Neural progenitor cell (in vitro differentiated cells): ENCODE measurements around the gene SOX5. TPM values are rescaled to one million over a fixed set of nuclear protein-coding genes. Genes with fewer than 3 reads are reported as not detected.
A peak's percentile ranks its signal among the peaks of the same experiment; 100 is the strongest.

ENCODE experiments used
- DNase-seq: peaks from one replicate; pipeline ENCODE4 v3.0.0-alpha.2; 2016; ENCODE audit warnings: low spot score
- H2AFZ ChIP-seq: fragments of 200-600 bp; sonication (generic); replicated peaks from 2 replicates; pipeline ENCODE4 v1.6.1; 2016; ENCODE audit warnings: antibody characterized with exemption
- H3F3A ChIP-seq: fragments of 200-600 bp; sonication (generic); 2 replicates; pipeline ENCODE4 v1.6.1; 2016; ENCODE audit warnings: antibody characterized with exemption, low read depth
- H3K27ac ChIP-seq: fragments of 200-600 bp; sonication (generic); 2 replicates; pipeline ENCODE4 v1.5.1; 2016; ENCODE audit warnings: mild to moderate bottlenecking
- H3K27me3 ChIP-seq: fragments of 200-600 bp; sonication (generic); 2 replicates; pipeline ENCODE4 v1.6.1; 2016; ENCODE audit warnings: mild to moderate bottlenecking, moderate library complexity
- H3K36me3 ChIP-seq: fragments of 200-600 bp; sonication (generic); 2 replicates; pipeline ENCODE4 v1.5.1; 2016
- H3K4me1 ChIP-seq: fragments of 200-600 bp; sonication (generic); 2 replicates; pipeline ENCODE4 v1.6.1; 2016; ENCODE audit warnings: mixed run types
- H3K4me2 ChIP-seq: fragments of 200-600 bp; sonication (generic); 2 replicates; pipeline ENCODE4 v1.6.1; 2016
- H3K4me3 ChIP-seq: fragments of 200-600 bp; sonication (generic); 2 replicates; pipeline ENCODE4 v1.5.1; 2016
- H3K79me2 ChIP-seq: fragments of 200-600 bp; sonication (generic); 2 replicates; pipeline ENCODE4 v1.6.1; 2016; ENCODE audit warnings: low read depth
- H3K9ac ChIP-seq: fragments of 200-600 bp; sonication (generic); 2 replicates; pipeline ENCODE4 v1.6.1; 2016
- H3K9me3 ChIP-seq: fragments of 200-600 bp; sonication (generic); 2 replicates; pipeline ENCODE4 v1.5.1; 2016; ENCODE audit warnings: low read depth
- H4K20me1 ChIP-seq: fragments of 200-600 bp; sonication (generic); 2 replicates; pipeline ENCODE4 v1.6.1; 2016; ENCODE audit warnings: low read depth
- H3K27ac Mint-ChIP-seq: 3 replicates; pipeline ENCODE4 v1.8.0; 2021; ENCODE audit warnings: mixed read lengths
- H3K27me3 Mint-ChIP-seq: 2 replicates; pipeline ENCODE4 v1.8.0; 2022; ENCODE audit warnings: low read depth, mild to moderate bottlenecking, inconsistent platforms, moderate library complexity, mixed read lengths; ENCODE audit not compliant: insufficient read depth
- H3K36me3 Mint-ChIP-seq: 3 replicates; pipeline ENCODE4 v1.8.0; 2021; ENCODE audit warnings: mixed read lengths
- H3K4me1 Mint-ChIP-seq: 3 replicates; pipeline ENCODE4 v1.8.0; 2021; ENCODE audit warnings: mixed read lengths
- H3K4me3 Mint-ChIP-seq: 3 replicates; pipeline ENCODE4 v1.8.0; 2021; ENCODE audit warnings: mild to moderate bottlenecking, moderate library complexity, mixed read lengths
- H3K9me3 Mint-ChIP-seq: 3 replicates; pipeline ENCODE4 v1.8.0; 2020; ENCODE audit warnings: mixed read lengths
- EZH2 ChIP-seq: fragments of 200-600 bp; sonication (generic); IDR thresholded peaks from 2 replicates; pipeline ENCODE4 v1.6.1; 2017; ENCODE audit warnings: antibody characterized with exemption, mild to moderate bottlenecking, moderate library complexity
- EZH2phosphoT487 ChIP-seq: fragments of 200-600 bp; sonication (generic); IDR thresholded peaks from 2 replicates; pipeline ENCODE4 v1.6.1; 2017; ENCODE audit warnings: antibody characterized with exemption
- total RNA-seq: library from RNA; depleted of rRNA; stranded (reverse); fragments of >200 nt; gene quantifications from 2 replicates; pipeline ENCODE4 v1.2.3, GENCODE V29; 2015; ENCODE audit warnings: low replicate concordance
- TF ChIP-seq, protein P1 (sequence below): fragments of 200-600 bp; sonication (generic); IDR thresholded peaks from 2 replicates; pipeline ENCODE4 v1.5.1; 2017; ENCODE audit warnings: antibody characterized with exemption, mild to moderate bottlenecking

The SOX5 gene
- total RNA-seq, 1 donor from 2014 or later: 79.5 TPM

- Histone ChIP-seq H3K36me3 (no peaks in the 10 kb centered on the region), H3K79me2 (peaks cover 3% of the 10 kb centered on the region), H3K9ac (no peak overlapping the region), H3K9me3 (no peaks in the 10 kb centered on the region), H2AFZ (no peak overlapping the region), H4K20me1 (peaks cover 14% of the 10 kb centered on the region), H3F3A (peaks cover 41% of the 10 kb centered on the region), H3K4me1 (peaks cover 55% of the 10 kb centered on the region), H3K4me3 (peak overlapping the region; percentile 23), H3K27ac (peak overlapping the region; percentile 32), H3K27me3 (no peaks in the 10 kb centered on the region), H3K4me2 (peak overlapping the region; percentile 55)
- peaks cover 29% of the 10 kb centered on the region for H3K4me1 Mint-ChIP-seq
- peaks cover under 1% of the 10 kb centered on the region for H3K27me3 Mint-ChIP-seq
- H3K36me3 Mint-ChIP-seq: no peaks in the 10 kb centered on the region
- TF ChIP-seq, protein P1, sequence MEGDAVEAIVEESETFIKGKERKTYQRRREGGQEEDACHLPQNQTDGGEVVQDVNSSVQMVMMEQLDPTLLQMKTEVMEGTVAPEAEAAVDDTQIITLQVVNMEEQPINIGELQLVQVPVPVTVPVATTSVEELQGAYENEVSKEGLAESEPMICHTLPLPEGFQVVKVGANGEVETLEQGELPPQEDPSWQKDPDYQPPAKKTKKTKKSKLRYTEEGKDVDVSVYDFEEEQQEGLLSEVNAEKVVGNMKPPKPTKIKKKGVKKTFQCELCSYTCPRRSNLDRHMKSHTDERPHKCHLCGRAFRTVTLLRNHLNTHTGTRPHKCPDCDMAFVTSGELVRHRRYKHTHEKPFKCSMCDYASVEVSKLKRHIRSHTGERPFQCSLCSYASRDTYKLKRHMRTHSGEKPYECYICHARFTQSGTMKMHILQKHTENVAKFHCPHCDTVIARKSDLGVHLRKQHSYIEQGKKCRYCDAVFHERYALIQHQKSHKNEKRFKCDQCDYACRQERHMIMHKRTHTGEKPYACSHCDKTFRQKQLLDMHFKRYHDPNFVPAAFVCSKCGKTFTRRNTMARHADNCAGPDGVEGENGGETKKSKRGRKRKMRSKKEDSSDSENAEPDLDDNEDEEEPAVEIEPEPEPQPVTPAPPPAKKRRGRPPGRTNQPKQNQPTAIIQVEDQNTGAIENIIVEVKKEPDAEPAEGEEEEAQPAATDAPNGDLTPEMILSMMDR: no peak
- no peak for TF ChIP-seq EZH2phosphoT487
- no peak for TF ChIP-seq EZH2
- H3K9me3 Mint-ChIP-seq: no peaks in the 10 kb centered on the region
- peak overlapping the region; percentile 26 for H3K27ac Mint-ChIP-seq
- peak; percentile 66 for DNase-seq
- H3K4me3 Mint-ChIP-seq: peak overlapping the region; percentile 43
Observed at GRCh38 chr12:23704992-23705943, 244.2 kb downstream of the SOX5 start.

DNA sequence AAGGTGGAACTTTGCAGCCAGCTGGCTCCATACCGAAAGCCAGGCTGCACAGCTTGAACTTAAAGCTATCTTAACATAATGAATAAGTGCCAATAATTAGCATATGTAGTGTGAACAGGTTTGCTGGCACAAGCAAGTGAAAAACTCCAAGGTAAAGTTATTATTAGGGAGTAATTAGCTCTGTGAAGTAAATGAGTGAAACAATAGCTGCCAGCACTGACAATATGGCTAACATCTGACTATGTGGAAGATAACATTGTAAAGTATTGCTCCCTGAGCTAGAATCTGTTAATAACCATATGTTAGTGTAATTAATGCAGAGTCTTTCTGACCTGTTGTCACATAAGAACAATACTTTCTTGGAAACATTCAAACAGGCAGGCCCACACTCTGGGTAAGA lies 246.4 kb downstream of the SOX5 start:
- Mint-ChIP-seq H3K9me3 (no peaks in the 10 kb centered on the region), H3K27me3 (no peaks in the 10 kb centered on the region), H3K27ac (no peak overlapping the region), H3K36me3 (peaks cover 2% of the 10 kb centered on the region), H3K4me3 (no peak overlapping the region), H3K4me1 (peaks cover 29% of the 10 kb centered on the region)
- Histone ChIP-seq H3K4me1 (peaks cover 55% of the 10 kb centered on the region), H3K79me2 (peaks cover 3% of the 10 kb centered on the region), H3K9me3 (no peaks in the 10 kb centered on the region), H4K20me1 (peaks cover 14% of the 10 kb centered on the region), H3K9ac (no peak overlapping the region), H3K36me3 (no peaks in the 10 kb centered on the region), H3K4me3 (no peak overlapping the region), H3K27ac (peak overlapping the region; percentile 9), H3K4me2 (peak overlapping the region; percentile 33), H3F3A (peaks cover 36% of the 10 kb centered on the region), H2AFZ (no peak overlapping the region), H3K27me3 (no peaks in the 10 kb centered on the region)
- no peak for DNase-seq
- TF ChIP-seq EZH2: no peak
- TF ChIP-seq, protein P1: no peak
- no peak for TF ChIP-seq EZH2phosphoT487

DNA sequence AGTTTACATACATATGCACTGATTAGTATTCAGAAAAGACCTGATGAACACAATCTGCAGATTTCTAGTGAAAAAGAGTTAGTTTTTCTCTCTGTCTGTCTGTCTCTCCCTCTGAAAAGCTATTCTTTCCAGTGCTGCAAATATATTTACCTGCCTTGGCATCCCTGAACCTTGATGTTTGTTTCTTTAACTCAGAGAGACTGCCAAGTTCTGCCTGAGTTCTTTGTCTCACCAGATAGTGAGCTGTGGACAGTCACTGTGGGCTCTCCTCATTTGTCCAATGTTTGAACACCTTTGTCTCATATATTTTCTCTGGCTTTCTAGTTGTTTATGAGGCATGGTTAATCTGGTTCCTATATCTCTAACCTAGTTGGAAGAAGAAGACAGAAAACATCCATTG lies 250.4 kb downstream of the SOX5 start:
- H3K4me3 Mint-ChIP-seq: no peak overlapping the region
- Histone ChIP-seq H3K4me3 (no peak overlapping the region), H3K79me2 (peaks cover 3% of the 10 kb centered on the region), H3K27me3 (no peaks in the 10 kb centered on the region), H3K4me2 (no peak overlapping the region), H3K36me3 (peaks cover 13% of the 10 kb centered on the region), H3K9ac (no peak overlapping the region), H3F3A (peaks cover 2% of the 10 kb centered on the region), H3K4me1 (peaks cover 18% of the 10 kb centered on the region), H3K9me3 (peaks cover 6% of the 10 kb centered on the region), H3K27ac (peak overlapping the region; percentile 2), H4K20me1 (no peaks in the 10 kb centered on the region), H2AFZ (no peak overlapping the region)
- H3K27me3 Mint-ChIP-seq: no peaks in the 10 kb centered on the region
- peaks cover 16% of the 10 kb centered on the region for H3K4me1 Mint-ChIP-seq
- peaks cover 18% of the 10 kb centered on the region for H3K9me3 Mint-ChIP-seq
- H3K36me3 Mint-ChIP-seq: peaks cover 16% of the 10 kb centered on the region
- no peak for DNase-seq
- TF ChIP-seq, protein P1: no peak
- TF ChIP-seq EZH2phosphoT487 (no peak), EZH2 (no peak)
- no peak overlapping the region for H3K27ac Mint-ChIP-seq
